Muscle of back (tissue), 13 donors: ENCODE data around the gene GAGE12H. TPM values are rescaled to one million over a fixed set of nuclear protein-coding genes. Genes with fewer than 3 reads are reported as not detected.
A peak's percentile ranks its signal among the peaks of the same experiment; 100 is the strongest.
"Not testable (repeated sequence)": the region's sequence is repeated elsewhere in the genome, so short reads cannot be mapped to it uniquely, and the experiment has no call there.

Experiments
- DNase-seq, 3 donors: peaks; one replicate each; pipeline versions ENCODE4 v3.0.0 to v3.0.0-alpha.2; 2013
- long read RNA-seq, 9 donors: transcript quantifications; one replicate each; lab custom pipeline, GENCODE V29; 2026
- polyA plus RNA-seq, 10 donors: library from polyadenylated mRNA; unstranded; fragments of 120-200 nt; gene quantifications; one replicate each; pipeline ENCODE4 v1.2.1, GENCODE V29; 2013; ENCODE audit not compliant: insufficient read length in 10 of 10

GAGE12H gene, protein sequence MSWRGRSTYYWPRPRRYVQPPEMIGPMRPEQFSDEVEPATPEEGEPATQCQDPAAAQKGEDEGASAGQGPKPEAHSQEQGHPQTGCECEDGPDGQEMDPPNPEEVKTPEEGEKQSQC
- polyA plus RNA-seq, result not detected
- long read RNA-seq, donor 1, result 0 reads
- long read RNA-seq, donor 2, result 0 reads
- long read RNA-seq, donor 3, result 0 reads
- long read RNA-seq, donor 4, result 0 reads
- long read RNA-seq, donor 5, result 0 reads
- long read RNA-seq, donor 6, result 0 reads
- long read RNA-seq, donor 7, result 0 reads
- long read RNA-seq, donor 8, result 0 reads
- long read RNA-seq, donor 9, result 0 reads

DNA sequence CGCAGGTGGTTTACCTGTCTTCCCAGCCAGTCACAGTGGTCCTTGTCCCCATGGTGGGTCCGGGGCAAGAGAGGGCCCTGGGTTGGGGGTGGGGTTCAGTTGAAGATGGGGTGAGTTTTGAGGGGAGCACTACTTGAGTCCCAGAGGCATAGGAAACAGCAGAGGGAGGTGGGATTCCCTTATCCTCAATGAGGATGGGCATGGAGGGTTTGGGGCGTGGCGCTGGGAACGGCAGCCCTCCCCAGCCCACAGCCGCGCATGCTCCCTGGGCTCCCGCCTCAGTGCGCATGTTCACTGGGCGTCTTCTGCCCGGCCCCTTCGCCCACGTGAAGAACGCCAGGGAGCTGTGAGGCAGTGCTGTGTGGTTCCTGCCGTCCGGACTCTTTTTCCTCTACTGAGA lies at the start of gene GAGE12H:
GAGE12H (plus strand) TSS at position 301 of the 400 bp plus-strand sequence. CDS start 1,155 bp downstream, outside the sequence.
- not testable (repeated sequence) for DNase-seq

DNA sequence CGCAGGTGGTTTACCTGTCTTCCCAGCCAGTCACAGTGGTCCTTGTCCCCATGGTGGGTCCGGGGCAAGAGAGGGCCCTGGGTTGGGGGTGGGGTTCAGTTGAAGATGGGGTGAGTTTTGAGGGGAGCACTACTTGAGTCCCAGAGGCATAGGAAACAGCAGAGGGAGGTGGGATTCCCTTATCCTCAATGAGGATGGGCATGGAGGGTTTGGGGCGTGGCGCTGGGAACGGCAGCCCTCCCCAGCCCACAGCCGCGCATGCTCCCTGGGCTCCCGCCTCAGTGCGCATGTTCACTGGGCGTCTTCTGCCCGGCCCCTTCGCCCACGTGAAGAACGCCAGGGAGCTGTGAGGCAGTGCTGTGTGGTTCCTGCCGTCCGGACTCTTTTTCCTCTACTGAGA lies 47.9 kb upstream of the GAGE12H start, which contains the start of gene GAGE12C:
GAGE12C (plus strand) TSS at position 301 of the 400 bp plus-strand sequence. CDS start 1,155 bp downstream, outside the sequence.
- DNase-seq, result not testable (repeated sequence)

DNA sequence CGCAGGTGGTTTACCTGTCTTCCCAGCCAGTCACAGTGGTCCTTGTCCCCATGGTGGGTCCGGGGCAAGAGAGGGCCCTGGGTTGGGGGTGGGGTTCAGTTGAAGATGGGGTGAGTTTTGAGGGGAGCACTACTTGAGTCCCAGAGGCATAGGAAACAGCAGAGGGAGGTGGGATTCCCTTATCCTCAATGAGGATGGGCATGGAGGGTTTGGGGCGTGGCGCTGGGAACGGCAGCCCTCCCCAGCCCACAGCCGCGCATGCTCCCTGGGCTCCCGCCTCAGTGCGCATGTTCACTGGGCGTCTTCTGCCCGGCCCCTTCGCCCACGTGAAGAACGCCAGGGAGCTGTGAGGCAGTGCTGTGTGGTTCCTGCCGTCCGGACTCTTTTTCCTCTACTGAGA lies 38.3 kb upstream of the GAGE12H start, which contains the start of gene GAGE12D:
GAGE12D (plus strand) TSS at position 301 of the 400 bp plus-strand sequence. CDS start 1,155 bp downstream, outside the sequence.
- DNase-seq, result not testable (repeated sequence)

DNA sequence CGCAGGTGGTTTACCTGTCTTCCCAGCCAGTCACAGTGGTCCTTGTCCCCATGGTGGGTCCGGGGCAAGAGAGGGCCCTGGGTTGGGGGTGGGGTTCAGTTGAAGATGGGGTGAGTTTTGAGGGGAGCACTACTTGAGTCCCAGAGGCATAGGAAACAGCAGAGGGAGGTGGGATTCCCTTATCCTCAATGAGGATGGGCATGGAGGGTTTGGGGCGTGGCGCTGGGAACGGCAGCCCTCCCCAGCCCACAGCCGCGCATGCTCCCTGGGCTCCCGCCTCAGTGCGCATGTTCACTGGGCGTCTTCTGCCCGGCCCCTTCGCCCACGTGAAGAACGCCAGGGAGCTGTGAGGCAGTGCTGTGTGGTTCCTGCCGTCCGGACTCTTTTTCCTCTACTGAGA lies 28.8 kb upstream of the GAGE12H start, which contains the start of gene GAGE12E:
GAGE12E (plus strand) TSS at position 301 of the 400 bp plus-strand sequence. CDS start 1,155 bp downstream, outside the sequence.
- DNase-seq, result not testable (repeated sequence)

DNA sequence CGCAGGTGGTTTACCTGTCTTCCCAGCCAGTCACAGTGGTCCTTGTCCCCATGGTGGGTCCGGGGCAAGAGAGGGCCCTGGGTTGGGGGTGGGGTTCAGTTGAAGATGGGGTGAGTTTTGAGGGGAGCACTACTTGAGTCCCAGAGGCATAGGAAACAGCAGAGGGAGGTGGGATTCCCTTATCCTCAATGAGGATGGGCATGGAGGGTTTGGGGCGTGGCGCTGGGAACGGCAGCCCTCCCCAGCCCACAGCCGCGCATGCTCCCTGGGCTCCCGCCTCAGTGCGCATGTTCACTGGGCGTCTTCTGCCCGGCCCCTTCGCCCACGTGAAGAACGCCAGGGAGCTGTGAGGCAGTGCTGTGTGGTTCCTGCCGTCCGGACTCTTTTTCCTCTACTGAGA lies 19.2 kb upstream of the GAGE12H start, which contains the start of gene GAGE12F:
GAGE12F (plus strand) TSS at position 301 of the 400 bp plus-strand sequence. CDS start 1,155 bp downstream, outside the sequence.
- not testable (repeated sequence) for DNase-seq

DNA sequence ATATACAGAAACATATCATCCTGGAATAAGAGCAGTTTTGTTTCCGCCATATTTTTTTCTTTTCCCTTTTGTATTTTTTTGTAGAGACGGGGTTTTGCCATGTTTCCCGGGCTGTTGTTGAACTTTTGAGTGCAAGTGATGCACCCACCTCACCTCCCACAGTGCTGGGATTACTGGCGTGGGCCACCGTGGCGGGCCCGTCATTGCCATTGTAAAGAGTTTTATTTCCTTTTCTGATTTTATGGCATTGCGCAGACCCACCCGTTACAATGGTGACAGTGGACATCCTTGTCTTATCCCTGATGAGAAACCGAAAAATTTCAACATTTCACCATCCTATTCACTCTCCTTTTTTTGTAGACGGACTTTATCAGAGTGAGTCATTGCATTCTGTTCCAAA lies 11.0 kb upstream of the GAGE12H start:
- not testable (repeated sequence) for DNase-seq

DNA sequence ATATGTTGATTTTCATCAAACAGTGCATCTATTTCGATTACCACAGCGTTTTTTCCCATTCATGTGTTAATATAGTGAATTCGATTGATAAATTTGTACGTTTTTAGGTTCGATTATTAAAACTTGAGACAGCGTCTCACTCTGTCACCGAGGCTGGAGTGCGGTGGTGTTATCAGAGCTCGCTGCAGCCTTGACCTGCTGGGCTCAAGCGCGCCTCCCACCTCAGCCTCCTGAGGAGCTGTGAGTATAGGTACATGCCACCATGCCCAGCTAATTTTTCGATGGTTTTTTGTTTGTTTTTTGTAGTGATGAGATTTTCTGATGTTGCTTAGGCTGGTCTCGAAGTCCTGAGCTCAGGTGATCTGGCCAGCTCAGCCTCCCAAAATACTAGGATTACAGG lies 10.6 kb upstream of the GAGE12H start:
- DNase-seq, result not testable (repeated sequence)

DNA sequence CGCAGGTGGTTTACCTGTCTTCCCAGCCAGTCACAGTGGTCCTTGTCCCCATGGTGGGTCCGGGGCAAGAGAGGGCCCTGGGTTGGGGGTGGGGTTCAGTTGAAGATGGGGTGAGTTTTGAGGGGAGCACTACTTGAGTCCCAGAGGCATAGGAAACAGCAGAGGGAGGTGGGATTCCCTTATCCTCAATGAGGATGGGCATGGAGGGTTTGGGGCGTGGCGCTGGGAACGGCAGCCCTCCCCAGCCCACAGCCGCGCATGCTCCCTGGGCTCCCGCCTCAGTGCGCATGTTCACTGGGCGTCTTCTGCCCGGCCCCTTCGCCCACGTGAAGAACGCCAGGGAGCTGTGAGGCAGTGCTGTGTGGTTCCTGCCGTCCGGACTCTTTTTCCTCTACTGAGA lies 9.6 kb upstream of the GAGE12H start, which contains the start of gene GAGE12G:
GAGE12G (plus strand) TSS at position 301 of the 400 bp plus-strand sequence. CDS start 1,155 bp downstream, outside the sequence.
- DNase-seq, result not testable (repeated sequence)

DNA sequence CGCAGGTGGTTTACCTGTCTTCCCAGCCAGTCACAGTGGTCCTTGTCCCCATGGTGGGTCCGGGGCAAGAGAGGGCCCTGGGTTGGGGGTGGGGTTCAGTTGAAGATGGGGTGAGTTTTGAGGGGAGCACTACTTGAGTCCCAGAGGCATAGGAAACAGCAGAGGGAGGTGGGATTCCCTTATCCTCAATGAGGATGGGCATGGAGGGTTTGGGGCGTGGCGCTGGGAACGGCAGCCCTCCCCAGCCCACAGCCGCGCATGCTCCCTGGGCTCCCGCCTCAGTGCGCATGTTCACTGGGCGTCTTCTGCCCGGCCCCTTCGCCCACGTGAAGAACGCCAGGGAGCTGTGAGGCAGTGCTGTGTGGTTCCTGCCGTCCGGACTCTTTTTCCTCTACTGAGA lies 9.4 kb downstream of the GAGE12H start, which contains the start of gene GAGE2A:
GAGE2A (plus strand) TSS at position 301 of the 400 bp plus-strand sequence. CDS start 1,155 bp downstream, outside the sequence.
- not testable (repeated sequence) for DNase-seq

DNA sequence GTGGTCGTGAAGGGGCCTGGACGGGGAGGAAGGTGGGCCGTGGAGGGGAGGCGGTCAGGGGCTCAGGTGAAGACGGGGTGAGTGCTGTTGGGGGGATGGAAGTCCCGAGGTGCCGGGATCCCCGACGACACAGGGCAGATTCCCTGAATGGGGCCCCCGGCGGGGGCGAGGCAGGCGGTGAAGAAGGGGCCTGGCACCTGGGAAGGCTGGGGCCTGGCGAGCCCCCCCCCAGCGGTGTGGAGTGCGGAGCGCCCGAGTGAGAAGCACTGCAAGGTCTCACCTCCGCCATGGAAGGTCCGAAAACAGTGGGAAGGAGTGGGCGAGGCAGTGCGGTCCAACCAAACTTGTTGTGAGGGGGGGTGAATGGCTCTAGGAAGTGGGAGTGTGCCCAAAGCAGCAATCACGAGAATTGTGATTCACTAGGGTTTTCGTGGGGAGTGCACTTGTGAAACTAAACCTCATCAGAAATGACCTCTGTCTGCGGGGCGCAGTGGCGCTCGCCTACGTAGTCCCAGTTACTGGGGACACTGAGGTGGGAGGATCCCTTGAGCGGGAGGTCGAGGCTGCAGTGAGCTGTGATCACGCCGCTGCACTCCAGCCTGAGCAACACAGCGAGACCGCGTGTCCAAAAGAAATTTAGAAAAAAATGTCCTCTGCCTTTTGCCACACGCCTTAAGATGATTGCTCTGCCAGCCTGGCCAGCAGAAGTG lies 10.2 kb downstream of the GAGE12H start:
- not testable (repeated sequence) for DNase-seq

DNA sequence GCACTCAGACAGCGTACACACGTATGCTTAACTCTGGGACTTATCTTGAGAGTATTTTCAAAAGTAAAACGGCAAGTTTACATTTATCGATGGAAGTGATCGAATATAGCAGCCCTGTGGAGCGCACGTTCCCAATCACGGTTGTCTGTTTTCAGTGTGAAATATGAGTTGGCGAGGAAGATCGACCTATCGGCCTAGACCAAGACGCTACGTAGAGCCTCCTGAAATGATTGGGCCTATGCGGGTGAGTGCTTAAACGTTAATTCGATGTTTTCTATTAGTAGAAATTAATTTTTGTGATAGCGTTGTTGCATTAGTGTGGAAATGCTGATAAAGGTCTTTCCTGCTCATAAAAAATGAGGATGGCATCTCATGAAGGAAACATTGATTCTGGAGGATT lies 10.7 kb downstream of the GAGE12H start:
- not testable (repeated sequence) for DNase-seq

DNA sequence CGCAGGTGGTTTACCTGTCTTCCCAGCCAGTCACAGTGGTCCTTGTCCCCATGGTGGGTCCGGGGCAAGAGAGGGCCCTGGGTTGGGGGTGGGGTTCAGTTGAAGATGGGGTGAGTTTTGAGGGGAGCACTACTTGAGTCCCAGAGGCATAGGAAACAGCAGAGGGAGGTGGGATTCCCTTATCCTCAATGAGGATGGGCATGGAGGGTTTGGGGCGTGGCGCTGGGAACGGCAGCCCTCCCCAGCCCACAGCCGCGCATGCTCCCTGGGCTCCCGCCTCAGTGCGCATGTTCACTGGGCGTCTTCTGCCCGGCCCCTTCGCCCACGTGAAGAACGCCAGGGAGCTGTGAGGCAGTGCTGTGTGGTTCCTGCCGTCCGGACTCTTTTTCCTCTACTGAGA lies 19.0 kb downstream of the GAGE12H start, which contains the start of gene GAGE1:
GAGE1 (plus strand) TSS at position 301 of the 400 bp plus-strand sequence. CDS start 1,155 bp downstream, outside the sequence.
- not testable (repeated sequence) for DNase-seq

DNA sequence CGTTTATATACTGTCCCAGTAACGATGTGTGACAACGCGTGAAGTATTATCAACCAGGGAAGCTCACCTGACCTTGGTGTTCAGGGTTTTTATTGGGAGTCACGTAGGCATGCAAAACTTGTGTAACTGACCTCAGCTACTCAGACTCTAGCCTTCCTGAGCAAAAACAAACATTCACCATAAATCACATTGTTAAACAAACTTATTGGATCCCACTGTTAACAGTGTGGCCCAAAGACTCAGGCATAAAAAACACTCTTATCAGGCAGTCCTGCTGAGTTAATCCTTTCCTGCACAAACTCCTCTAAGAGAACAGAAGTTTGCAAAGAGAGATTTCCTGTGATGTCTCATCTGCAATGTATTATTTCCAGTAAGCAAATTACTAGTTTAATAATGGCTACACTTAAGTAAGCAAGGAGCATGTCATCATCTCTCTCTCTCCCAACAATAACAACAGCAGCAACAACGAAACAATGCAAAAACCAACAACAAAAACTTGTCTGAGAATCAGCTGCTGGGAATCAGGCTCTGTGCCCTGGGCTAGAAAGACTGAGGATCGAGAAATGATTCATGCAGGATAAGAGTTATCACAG lies 31.1 kb downstream of the GAGE12H start:
- no peak for DNase-seq

DNA sequence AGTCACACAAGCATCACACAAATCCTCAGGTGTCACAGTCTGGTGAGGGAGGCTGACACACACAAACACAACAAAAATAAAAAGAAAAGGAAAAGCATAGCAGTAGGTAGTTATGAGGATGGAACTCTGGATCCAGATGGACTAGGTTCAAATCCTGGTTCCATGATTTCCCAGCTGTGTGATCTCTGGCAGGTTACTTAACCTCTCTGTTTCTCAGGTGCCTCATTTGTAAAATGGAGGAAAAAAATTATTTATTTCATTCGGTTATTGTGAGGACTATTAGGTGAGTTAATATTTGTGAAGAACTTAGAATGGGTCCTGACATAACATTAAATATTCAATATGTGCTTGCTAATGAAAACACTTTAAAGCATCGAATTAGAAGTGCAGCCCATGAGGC lies 38.8 kb downstream of the GAGE12H start:
- no peak for DNase-seq

DNA sequence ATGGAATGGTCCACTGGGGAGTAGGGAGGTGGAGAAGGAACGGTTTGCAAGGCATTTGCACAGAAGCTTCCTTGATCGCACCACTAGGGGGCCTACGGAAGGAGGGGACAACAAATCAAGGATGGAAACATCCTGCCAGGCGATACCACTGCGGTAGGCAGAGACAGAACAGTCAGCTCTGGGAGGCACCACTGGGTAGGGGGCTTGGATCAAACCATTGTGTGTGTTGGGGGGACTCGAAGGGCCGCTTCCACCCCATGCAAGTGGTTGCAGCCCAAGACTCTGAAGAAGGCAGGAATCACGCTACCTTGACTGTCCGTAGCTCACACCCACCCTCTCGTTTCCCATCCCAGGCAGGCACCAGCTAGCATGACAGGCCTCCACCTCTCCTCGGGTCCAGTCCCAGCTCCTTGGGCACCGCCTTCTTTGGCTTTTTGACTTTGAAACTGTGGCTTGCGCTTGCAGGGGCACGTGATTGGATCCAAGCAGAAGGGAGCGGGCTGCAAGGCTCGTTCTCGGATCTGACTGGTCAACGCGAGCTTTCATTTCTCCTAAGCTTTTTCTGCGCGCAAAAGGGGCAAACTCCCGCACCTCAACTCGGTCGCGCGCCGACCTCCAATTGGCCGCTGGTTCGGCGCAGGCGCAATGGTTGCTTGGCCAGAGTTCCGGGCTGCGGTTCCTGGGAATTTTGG lies 47.5 kb downstream of the GAGE12H start:
- peak in 1 of 3 donors; percentile 3 for DNase-seq

Other genes with a start within 250 kb of the GAGE12H start
- gene GAGE13, start 248.4 kb upstream of the GAGE12H start, polyA plus RNA-seq, result not detected
- gene GAGE12C, start 47.8 kb upstream of the GAGE12H start, polyA plus RNA-seq, result not detected
- gene GAGE12D, start 38.2 kb upstream of the GAGE12H start, polyA plus RNA-seq, result not detected
- gene GAGE12E, start 28.7 kb upstream of the GAGE12H start, polyA plus RNA-seq, result not detected
- gene GAGE12F, start 19.1 kb upstream of the GAGE12H start, polyA plus RNA-seq, result not detected
- gene GAGE12G, start 9.5 kb upstream of the GAGE12H start, polyA plus RNA-seq, result not detected
- not detected for gene GAGE2A, start 9.5 kb downstream of the GAGE12H start, polyA plus RNA-seq
- gene GAGE1, start 19.1 kb downstream of the GAGE12H start, polyA plus RNA-seq, result not detected
- not detected for gene PAGE1, start 116.0 kb downstream of the GAGE12H start, polyA plus RNA-seq
- gene PAGE4, start 249.4 kb downstream of the GAGE12H start, polyA plus RNA-seq, result under 1 TPM in 1 of 10 donors, not detected in 9; 0.42 TPM